ENCODE measurements around the gene GJD4. TPM values are rescaled to one million over a fixed set of nuclear protein-coding genes. Genes with fewer than 3 reads are reported as not detected.

Gene GJD4
- polyA plus RNA-seq, 6 donors from 2014 or later, result not detected

DNA sequence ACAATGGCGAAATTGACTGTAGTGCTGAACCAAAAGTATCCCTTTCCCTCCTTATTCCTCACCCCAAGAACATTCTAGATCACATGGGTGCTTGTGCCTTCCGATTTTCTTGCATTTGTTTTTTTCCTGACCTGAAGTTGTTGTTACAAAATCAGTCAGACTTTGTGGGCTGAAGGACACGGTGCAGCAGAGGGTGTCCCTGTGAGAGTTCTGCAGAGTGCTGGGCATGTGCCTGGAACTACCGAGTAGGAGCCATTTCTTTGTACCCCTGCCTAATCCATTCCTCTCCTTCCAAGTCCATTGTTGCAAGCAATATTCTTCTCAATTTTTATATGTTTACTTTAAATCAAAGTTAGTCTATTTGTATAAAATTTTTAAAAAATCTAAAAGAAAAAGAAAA is 35.3 kb upstream of the GJD4 start:
- Mint-ChIP-seq H3K36me3 (peaks cover 0 to 19% of the 10 kb centered on the region in 2 donors), H3K4me3 (no peak overlapping the region), H3K4me1 (peaks cover under 1 to 22% (median 10%) of the 10 kb centered on the region in 3 donors), H3K27me3 (no peaks in the 10 kb centered on the region), H3K9me3 (no peaks in the 10 kb centered on the region), H3K27ac (peak overlapping the region in 2 of 6 donors; percentile 24 to 87)
- DNase-seq, result no peak
- ATAC-seq (ENCODE audit: low read depth in 2 of 2), result no peak

DNA sequence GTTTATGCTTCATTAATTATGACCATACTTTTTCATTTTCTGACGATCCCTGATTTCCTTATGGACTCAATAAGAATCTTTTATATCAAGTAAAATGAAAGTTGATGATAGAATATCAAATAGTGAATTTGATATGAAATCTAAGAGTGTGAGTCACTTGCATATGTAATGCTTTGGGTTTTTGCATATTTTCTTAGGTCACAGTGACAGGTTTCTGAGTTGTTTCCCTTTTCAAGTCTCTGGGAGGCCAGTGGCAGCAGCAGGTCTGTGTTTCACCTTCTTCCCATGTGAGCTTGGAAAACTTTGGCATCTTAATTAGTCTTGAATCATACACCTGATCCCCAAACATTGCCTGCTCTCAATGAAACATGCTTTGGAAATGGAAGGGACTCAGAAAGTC is 34.7 kb upstream of the GJD4 start:
- H3K9me3 Mint-ChIP-seq, result no peaks in the 10 kb centered on the region
- no peaks in the 10 kb centered on the region for H3K27me3 Mint-ChIP-seq
- peaks cover 3 to 24% of the 10 kb centered on the region in 2 donors for H3K36me3 Mint-ChIP-seq
- H3K27ac Mint-ChIP-seq, result no peak overlapping the region
- H3K4me3 Mint-ChIP-seq, result no peak overlapping the region
- H3K4me1 Mint-ChIP-seq, result peaks cover 2 to 18% (median 5%) of the 10 kb centered on the region in 3 donors
- ATAC-seq (ENCODE audit: low read depth in 2 of 2) (no peak), DNase-seq (no peak)

DNA sequence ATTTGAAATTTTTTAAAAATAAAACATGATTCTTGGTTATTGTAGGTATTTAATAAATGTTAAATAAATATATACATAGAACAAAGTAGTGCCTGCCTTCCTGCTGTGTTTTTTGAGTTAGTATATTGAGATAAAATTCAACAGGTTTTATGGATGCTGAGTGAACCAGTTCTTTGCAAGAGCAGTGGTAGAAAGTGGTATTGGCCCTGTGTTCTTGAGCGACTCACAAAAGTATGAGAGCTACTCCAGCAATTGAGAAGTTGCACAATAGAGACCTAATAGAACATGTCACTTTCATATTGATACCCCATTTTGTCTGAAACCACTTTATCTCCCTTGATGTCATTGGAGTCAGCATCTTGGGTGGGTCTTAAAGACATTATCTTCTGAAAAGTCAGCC is 32.6 kb upstream of the GJD4 start:
- Mint-ChIP-seq H3K4me3 (no peak overlapping the region), H3K27me3 (no peaks in the 10 kb centered on the region), H3K36me3 (peaks cover 5 to 22% of the 10 kb centered on the region in 2 donors), H3K9me3 (peaks cover 0 to 2% (median 0%) of the 10 kb centered on the region in 7 donors), H3K27ac (no peak overlapping the region), H3K4me1 (peaks cover 0 to 14% (median 3%) of the 10 kb centered on the region in 3 donors)
- no peak for DNase-seq
- no peak for ATAC-seq (ENCODE audit: low read depth in 2 of 2)

DNA sequence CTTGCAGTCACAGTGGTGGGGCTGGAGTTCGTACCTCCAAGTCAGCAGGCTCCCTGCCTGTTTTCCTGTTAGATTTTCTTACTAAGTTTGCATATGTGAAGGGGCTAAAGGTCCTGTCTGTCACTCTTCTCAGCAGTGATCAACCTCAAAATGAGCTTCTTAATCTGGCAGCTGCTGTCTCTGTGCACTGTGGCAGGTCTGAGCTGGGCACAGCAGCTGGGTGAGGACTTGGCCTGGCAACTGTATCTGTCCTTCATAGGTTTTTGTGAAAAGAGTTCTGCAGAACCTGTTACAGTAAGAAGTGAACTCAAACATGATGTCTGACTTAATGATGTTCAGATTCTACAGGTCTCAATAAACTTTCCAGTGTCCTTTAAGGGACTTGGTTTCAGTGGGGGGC is 31.3 kb upstream of the GJD4 start:
- DNase-seq (no peak), ATAC-seq (ENCODE audit: low read depth in 2 of 2) (no peak)
- Mint-ChIP-seq H3K9me3 (peaks cover 0 to 4% (median 0%) of the 10 kb centered on the region in 7 donors), H3K4me3 (no peak overlapping the region), H3K27ac (peak overlapping the region in 3 of 6 donors; percentile 1 to 70 (median 38)), H3K27me3 (no peaks in the 10 kb centered on the region), H3K36me3 (peaks cover 5 to 22% of the 10 kb centered on the region in 2 donors), H3K4me1 (peaks cover 0 to 12% (median 3%) of the 10 kb centered on the region in 3 donors)

DNA sequence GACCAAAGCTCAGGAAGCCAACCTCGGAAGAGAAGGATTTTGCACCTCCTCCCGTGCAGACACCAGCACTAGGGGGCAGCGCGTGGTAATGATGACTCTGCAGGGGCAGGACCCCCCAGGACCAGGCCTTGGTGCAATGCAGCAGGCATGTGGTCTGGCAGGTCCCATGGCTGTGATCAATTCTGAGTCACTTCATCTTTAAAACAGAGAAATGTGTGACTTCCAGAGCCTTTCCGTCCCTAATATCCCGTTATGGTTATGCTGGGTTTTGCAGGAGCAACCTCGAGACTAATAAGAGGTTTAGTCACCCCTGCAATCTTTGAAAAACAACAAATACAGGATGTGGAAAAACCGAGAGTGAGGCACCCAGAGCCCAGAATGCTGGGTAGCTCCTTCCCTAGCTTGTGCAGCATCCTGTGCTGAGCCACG is 30.2 kb upstream of the GJD4 start:
- ATAC-seq (ENCODE audit: low read depth in 2 of 2) (no peak), DNase-seq (no peak)
- peaks cover 0 to 4% (median 0%) of the 10 kb centered on the region in 7 donors for H3K9me3 Mint-ChIP-seq
- H3K27ac Mint-ChIP-seq, result peak overlapping the region in 1 of 6 donors; percentile 6
- H3K4me3 Mint-ChIP-seq, result no peak overlapping the region
- H3K36me3 Mint-ChIP-seq, result peaks cover 5 to 11% of the 10 kb centered on the region in 2 donors
- H3K4me1 Mint-ChIP-seq, result peaks cover 0 to 3% (median under 1%) of the 10 kb centered on the region in 3 donors
- H3K27me3 Mint-ChIP-seq, result no peaks in the 10 kb centered on the region

DNA sequence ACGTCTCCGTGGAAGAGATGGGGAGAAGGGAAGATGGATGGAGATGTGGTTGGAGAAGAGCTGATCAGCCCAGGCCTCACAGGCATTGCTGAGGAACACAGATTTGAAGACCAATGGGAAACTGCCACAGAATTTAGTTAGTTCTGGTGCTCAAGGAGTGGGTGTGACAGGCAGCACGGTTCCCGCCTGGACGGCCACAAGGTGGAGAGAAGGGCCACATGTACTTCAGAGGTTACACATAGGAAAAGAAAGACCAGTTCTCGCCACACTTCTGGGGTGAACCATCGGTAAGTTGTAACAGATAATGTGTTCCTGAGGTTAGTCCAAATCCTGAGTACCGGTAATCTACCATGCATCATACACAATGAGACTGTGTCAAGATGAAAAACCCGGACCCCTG is 29.5 kb upstream of the GJD4 start:
- ATAC-seq (ENCODE audit: low read depth in 2 of 2), result no peak

DNA sequence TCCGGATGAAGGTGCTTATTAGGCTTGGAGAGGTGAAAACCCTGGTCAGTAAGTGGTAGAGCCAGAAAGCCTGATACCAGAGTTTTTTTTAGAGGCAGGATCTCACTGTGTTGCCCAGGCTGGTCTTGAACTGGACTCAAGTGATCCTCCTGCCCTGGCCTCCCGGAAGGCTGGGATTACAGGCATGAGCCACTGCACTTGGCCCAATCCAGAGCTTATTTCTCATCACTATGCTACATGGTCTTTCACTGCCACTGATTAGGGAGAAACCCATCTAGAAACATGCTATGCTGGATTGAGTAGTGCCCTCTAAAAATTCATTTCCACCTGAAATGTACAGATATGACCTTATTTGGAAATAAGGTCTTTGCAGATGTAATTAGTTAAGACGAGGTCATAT is 28.4 kb upstream of the GJD4 start:
- Mint-ChIP-seq H3K4me3 (no peak overlapping the region), H3K27me3 (peaks cover 0 to 4% (median 0%) of the 10 kb centered on the region in 3 donors), H3K4me1 (peaks cover 0 to 3% (median 0%) of the 10 kb centered on the region in 3 donors), H3K9me3 (peaks cover 0 to 4% (median 0%) of the 10 kb centered on the region in 7 donors), H3K36me3 (peaks cover 5 to 9% of the 10 kb centered on the region in 2 donors), H3K27ac (no peak overlapping the region)
- DNase-seq, result no peak
- no peak for ATAC-seq (ENCODE audit: low read depth in 2 of 2)

More for the DNA sequence above, 29.5 kb upstream of the GJD4 start:
- Mint-ChIP-seq H3K9me3 (peaks cover 0 to 4% (median 0%) of the 10 kb centered on the region in 7 donors), H3K36me3 (peaks cover 5 to 9% of the 10 kb centered on the region in 2 donors), H3K4me3 (no peak overlapping the region), H3K27me3 (peaks cover 0 to under 1% (median 0%) of the 10 kb centered on the region in 3 donors), H3K4me1 (peaks cover 0 to 3% (median 0%) of the 10 kb centered on the region in 3 donors), H3K27ac (peak overlapping the region in 1 of 6 donors; percentile 6)
- no peak for DNase-seq

DNA sequence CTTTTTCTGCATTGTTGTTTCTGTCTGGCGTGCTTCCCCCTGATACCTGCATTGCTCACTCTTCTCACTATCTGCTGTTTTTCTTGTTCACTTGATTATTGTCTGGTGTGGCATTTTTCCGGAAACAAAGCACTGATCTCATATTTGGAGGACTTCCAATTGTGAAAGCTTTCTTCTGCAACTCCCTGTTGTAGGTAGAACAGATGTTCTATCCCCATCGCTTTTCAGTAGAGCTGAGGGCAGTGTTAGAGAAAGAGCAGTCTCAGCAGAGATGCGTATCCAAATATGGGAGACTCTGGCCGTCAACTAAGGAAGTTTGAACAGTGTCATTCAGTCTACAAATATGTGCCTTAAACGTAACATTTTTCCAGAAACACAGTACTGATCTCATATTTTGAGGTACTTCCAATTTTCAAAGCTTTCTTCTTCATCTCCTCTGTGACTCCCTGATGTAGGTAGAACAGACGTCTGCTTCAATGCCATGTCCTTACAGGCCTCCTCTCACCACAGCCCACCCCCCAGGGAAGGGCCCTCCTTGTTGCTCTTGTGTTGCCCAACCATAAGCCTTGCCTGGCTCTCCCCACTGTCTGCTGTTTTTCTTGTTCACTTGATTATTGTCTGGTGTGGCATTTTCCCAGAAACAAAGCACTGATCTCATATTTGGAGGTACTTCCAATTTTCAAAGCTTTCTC is 27.1 kb upstream of the GJD4 start:
- ATAC-seq (ENCODE audit: low read depth in 2 of 2) (no peak), DNase-seq (no peak)
- Mint-ChIP-seq H3K4me3 (no peak overlapping the region), H3K9me3 (peaks cover 0 to 4% (median 0%) of the 10 kb centered on the region in 7 donors), H3K27me3 (peaks cover 0 to 4% (median 0%) of the 10 kb centered on the region in 3 donors), H3K27ac (no peak overlapping the region), H3K36me3 (peaks cover 5 to 9% of the 10 kb centered on the region in 2 donors), H3K4me1 (peaks cover 0 to 3% (median 0%) of the 10 kb centered on the region in 3 donors)

DNA sequence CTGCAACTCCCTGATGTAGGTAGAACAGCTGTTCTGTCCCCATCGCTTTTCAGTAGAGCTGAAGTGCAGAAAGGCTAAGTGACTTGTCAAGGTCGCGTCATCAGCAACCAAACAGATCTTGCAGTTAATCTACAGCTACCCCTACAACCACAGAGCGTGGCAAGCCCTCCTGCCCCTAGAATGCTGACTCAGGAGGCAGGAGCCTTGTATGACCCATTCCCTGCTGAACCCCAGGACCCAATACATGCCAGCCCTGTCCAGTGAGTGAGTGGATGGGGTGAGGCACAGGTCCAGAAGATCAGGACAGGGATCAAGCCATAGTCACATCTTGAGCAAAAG is 26.6 kb upstream of the GJD4 start:
- DNase-seq (no peak), ATAC-seq (ENCODE audit: low read depth in 2 of 2) (no peak)
- peaks cover 5 to 9% of the 10 kb centered on the region in 2 donors for H3K36me3 Mint-ChIP-seq
- H3K9me3 Mint-ChIP-seq, result peaks cover 0 to 4% (median 0%) of the 10 kb centered on the region in 7 donors
- H3K4me3 Mint-ChIP-seq, result no peak overlapping the region
- H3K4me1 Mint-ChIP-seq, result peaks cover 0 to 3% (median 0%) of the 10 kb centered on the region in 3 donors
- H3K27me3 Mint-ChIP-seq, result peaks cover 0 to 4% (median 0%) of the 10 kb centered on the region in 3 donors
- H3K27ac Mint-ChIP-seq, result peak overlapping the region in 1 of 6 donors; percentile 22

DNA sequence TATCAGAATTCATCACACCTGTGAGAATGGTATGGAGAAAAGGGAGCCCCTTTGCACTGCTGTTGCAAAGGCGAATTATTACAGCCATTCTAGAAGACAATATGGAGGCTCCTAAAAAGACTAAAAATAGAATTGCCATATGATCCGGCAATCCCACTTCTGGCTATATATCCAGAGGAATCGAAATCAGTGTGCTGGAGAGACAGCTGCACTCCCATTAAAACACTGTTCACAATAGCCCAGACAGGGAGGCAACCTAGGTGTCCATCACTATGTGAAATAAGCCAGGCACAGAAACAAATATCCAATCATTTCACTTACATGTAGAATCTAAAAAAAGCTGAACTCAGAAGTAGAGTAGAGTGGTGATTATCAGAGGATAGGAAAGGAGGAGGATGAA is 26.0 kb upstream of the GJD4 start:
- Mint-ChIP-seq H3K27me3 (peaks cover 0 to 4% (median 0%) of the 10 kb centered on the region in 3 donors), H3K4me3 (no peak overlapping the region), H3K27ac (no peak overlapping the region)

DNA sequence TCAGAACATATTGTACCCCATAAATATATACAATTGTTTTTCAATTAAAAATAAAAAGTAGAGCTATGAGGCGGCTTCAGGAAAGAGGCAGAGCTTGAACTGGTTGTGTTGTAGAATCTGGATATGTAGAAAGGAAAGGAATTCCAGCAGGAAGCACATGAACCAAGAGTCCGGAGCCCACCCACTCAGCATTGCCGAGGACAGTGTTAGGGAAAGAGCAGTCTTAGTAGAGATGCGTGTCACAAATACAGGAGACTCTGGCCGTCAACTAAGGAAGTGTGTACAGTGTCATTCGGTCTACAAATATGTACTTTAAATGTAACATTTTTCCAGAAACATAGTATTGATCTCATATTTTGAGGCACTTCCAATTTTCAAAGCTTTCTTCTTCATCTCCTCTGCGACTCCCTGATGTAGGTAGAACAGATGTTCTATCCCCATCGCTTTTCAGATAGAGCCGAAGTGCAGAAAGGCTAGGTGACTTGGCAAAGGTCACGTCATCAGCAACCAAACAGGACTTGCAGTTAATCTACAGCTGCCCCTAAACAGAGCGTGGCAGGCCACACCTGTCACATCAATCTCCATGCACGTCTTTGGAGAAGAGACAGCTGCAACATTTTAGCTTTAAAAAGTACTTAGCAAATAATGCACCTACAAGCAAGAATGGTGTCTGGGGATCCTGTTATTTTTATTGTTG is 25.3 kb upstream of the GJD4 start:
- DNase-seq (no peak), ATAC-seq (ENCODE audit: low read depth in 2 of 2) (no peak)
- Mint-ChIP-seq H3K27ac (peak overlapping the region in 1 of 6 donors; percentile 71), H3K4me3 (no peak overlapping the region), H3K4me1 (peaks cover 0 to 3% (median 0%) of the 10 kb centered on the region in 3 donors), H3K9me3 (peaks cover 0 to 4% (median 0%) of the 10 kb centered on the region in 7 donors), H3K36me3 (peaks cover 5 to 9% of the 10 kb centered on the region in 2 donors), H3K27me3 (peaks cover 0 to 4% (median 0%) of the 10 kb centered on the region in 3 donors)

More for the DNA sequence above, 26.0 kb upstream of the GJD4 start:
- peaks cover 0 to 4% (median 0%) of the 10 kb centered on the region in 7 donors for H3K9me3 Mint-ChIP-seq
- peaks cover 5 to 9% of the 10 kb centered on the region in 2 donors for H3K36me3 Mint-ChIP-seq
- ATAC-seq (ENCODE audit: low read depth in 2 of 2) (no peak), DNase-seq (no peak)
- H3K4me1 Mint-ChIP-seq, result peaks cover 0 to 3% (median 0%) of the 10 kb centered on the region in 3 donors

DNA sequence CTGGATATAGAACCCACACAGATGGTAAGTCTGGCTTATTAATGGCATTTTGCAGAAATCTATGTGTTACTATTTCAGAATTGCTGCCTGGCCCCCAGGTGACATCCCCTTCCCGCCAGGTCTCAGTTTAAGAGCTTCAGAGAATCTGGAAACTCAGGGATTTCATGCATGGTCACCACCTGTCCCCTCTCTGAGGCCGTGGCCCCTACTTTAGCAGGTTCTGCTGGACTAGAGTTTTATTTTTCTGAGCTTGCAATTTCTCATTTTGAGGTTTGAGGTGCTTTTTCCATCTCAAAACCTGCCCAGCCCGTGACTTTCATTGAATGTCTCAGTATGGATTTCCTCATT is 24.7 kb upstream of the GJD4 start:
- Mint-ChIP-seq H3K36me3 (peaks cover 2 to 4% of the 10 kb centered on the region in 2 donors), H3K4me3 (no peak overlapping the region), H3K27me3 (peaks cover 0 to 9% (median 5%) of the 10 kb centered on the region in 3 donors), H3K4me1 (peaks cover 0 to 1% (median 1%) of the 10 kb centered on the region in 3 donors), H3K9me3 (peaks cover 0 to 4% (median 0%) of the 10 kb centered on the region in 7 donors), H3K27ac (no peak overlapping the region)
- no peak for DNase-seq
- ATAC-seq (ENCODE audit: low read depth in 2 of 2), result no peak

DNA sequence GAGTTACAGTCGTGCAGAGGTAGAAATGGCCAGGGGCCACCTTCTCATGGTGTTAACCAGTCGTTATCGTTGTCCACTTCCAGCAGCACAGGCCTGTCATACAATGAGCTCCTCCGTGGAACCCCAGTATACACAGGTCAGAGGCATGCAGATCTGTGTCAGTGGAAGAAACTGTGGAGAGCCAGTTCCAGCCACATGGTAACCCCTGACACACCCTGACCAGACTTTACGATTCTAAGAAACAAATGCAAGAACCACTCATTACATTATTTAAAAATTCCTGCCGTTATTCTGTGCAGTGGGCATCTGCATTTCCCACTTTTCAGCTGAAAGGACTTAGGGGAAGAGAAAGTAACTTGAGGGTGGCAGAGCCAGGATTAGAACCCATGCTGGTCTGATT is 23.5 kb upstream of the GJD4 start:
- DNase-seq (no peak), ATAC-seq (ENCODE audit: low read depth in 2 of 2) (no peak)
- Mint-ChIP-seq H3K9me3 (peaks cover 0 to 4% (median 0%) of the 10 kb centered on the region in 7 donors), H3K4me1 (peaks cover 0 to 2% (median 0%) of the 10 kb centered on the region in 3 donors), H3K27ac (peak overlapping the region in 1 of 6 donors; percentile 44), H3K27me3 (peaks cover 6 to 11% (median 9%) of the 10 kb centered on the region in 3 donors), H3K36me3 (no peaks in the 10 kb centered on the region), H3K4me3 (no peak overlapping the region)

All from naive B cell (primary cell).